ENCODE data around the gene RRAGC. TPM values are rescaled to one million over a fixed set of nuclear protein-coding genes. Genes with fewer than 3 reads are reported as not detected.

Gene RRAGC
- total RNA-seq, 1 donor from 2014 or later, result 11.4 TPM

DNA sequence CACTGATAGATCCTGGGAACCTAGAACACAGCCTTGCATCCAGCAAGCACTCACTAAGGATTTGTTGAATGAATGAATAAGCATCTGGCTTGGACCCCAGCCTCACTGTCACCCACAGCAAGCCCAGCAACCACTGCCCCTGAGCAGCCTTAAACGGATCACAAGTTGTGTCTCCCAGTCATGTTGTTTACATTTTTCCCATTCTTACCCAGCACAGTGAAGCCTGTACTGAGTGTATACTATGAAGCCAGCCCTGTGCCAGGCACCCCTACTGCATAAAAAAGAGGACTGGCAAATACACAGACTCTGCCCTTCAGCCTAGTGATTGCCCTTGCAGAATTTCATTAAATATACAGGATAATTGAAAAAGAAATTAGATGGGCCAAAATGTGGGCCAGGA is 30.2 kb downstream of the RRAGC start:
- Histone ChIP-seq H4K20me1 (ENCODE audit: low read depth) (no peaks in the 10 kb centered on the region), H3K79me2 (ENCODE audit: low read depth) (no peaks in the 10 kb centered on the region), H2AFZ (replicated peaks) (no peak overlapping the region), H3K27ac (no peak overlapping the region), H3K36me3 (no peaks in the 10 kb centered on the region), H3K9ac (no peak overlapping the region), H3K4me2 (no peak overlapping the region), H3F3A (ENCODE audit: low read depth) (no peaks in the 10 kb centered on the region), H3K4me3 (no peak overlapping the region), H3K9me3 (ENCODE audit: low read depth) (no peaks in the 10 kb centered on the region), H3K4me1 (peaks cover 5% of the 10 kb centered on the region), H3K27me3 (no peaks in the 10 kb centered on the region)
- peaks cover 6% of the 10 kb centered on the region for H3K27me3 Mint-ChIP-seq (ENCODE audit: insufficient read depth, low read depth)
- TF ChIP-seq EZH2 (IDR thresholded peaks at IDR 0.05) (no peak), EZH2phosphoT487 (IDR thresholded peaks at IDR 0.05) (no peak)
- TF ChIP-seq, protein P1, sequence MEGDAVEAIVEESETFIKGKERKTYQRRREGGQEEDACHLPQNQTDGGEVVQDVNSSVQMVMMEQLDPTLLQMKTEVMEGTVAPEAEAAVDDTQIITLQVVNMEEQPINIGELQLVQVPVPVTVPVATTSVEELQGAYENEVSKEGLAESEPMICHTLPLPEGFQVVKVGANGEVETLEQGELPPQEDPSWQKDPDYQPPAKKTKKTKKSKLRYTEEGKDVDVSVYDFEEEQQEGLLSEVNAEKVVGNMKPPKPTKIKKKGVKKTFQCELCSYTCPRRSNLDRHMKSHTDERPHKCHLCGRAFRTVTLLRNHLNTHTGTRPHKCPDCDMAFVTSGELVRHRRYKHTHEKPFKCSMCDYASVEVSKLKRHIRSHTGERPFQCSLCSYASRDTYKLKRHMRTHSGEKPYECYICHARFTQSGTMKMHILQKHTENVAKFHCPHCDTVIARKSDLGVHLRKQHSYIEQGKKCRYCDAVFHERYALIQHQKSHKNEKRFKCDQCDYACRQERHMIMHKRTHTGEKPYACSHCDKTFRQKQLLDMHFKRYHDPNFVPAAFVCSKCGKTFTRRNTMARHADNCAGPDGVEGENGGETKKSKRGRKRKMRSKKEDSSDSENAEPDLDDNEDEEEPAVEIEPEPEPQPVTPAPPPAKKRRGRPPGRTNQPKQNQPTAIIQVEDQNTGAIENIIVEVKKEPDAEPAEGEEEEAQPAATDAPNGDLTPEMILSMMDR (IDR thresholded peaks at IDR 0.05), result no peak
- no peaks in the 10 kb centered on the region for H3K9me3 Mint-ChIP-seq
- no peaks in the 10 kb centered on the region for H3K36me3 Mint-ChIP-seq
- no peak overlapping the region for H3K27ac Mint-ChIP-seq
- H3K4me1 Mint-ChIP-seq, result peaks cover 12% of the 10 kb centered on the region
- no peak for DNase-seq (ENCODE audit: low spot score)
- H3K4me3 Mint-ChIP-seq, result no peak overlapping the region

DNA sequence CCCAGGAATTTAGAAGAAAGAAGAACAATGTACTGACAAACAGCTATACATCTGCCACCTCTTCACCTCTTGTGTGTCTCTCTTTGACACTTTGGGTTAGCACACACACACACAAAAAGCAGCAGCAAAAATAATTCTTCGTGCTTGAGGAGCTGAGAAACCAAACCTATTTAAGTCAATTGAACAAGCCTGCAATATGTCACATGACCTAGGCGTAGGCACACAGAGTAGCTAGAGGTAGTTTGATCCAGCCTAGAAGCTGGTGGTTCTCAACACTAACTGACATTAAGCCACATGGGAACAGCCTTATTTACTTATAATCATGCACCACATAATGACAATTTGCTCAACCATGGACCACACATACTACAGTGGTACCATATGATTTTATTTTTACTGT is 32.3 kb downstream of the RRAGC start:
- peaks cover 6% of the 10 kb centered on the region for H3K27me3 Mint-ChIP-seq (ENCODE audit: insufficient read depth, low read depth)
- no peak overlapping the region for H3K4me3 ChIP-seq

DNA sequence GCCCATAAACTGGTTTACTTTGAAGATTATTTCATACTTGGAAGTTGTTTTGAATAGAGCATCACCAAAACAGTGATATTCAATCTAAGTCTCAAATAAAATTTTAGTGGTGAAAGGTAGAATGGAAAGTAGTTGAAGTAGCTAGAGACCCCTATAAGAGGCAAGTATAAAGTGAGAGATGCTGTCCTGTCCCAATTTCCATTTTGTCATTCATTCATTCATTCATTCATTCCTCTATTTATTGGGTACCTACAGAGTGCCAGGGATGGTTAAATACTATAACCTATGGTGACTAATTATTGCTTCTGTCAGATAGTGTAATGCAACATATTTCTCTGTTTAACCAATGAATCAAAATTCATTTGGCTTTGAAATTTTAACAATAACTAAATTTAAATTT is 32.7 kb downstream of the RRAGC start:
- H3K9ac ChIP-seq, result no peak overlapping the region
- no peak overlapping the region for H3K4me2 ChIP-seq
- DNase-seq (ENCODE audit: low spot score), result no peak
- Mint-ChIP-seq H3K27me3 (ENCODE audit: insufficient read depth, low read depth) (peaks cover 6% of the 10 kb centered on the region), H3K9me3 (no peaks in the 10 kb centered on the region), H3K27ac (no peak overlapping the region), H3K4me1 (peaks cover 10% of the 10 kb centered on the region), H3K4me3 (no peak overlapping the region), H3K36me3 (no peaks in the 10 kb centered on the region)
- no peaks in the 10 kb centered on the region for H3K27me3 ChIP-seq
- no peaks in the 10 kb centered on the region for H4K20me1 ChIP-seq (ENCODE audit: low read depth)
- H3K4me3 ChIP-seq, result no peak overlapping the region
- no peak overlapping the region for H2AFZ ChIP-seq (replicated peaks)
- H3K4me1 ChIP-seq, result peaks cover 10% of the 10 kb centered on the region
- no peak overlapping the region for H3K27ac ChIP-seq
- no peaks in the 10 kb centered on the region for H3K36me3 ChIP-seq
- H3K79me2 ChIP-seq (ENCODE audit: low read depth), result no peaks in the 10 kb centered on the region
- peaks cover 5% of the 10 kb centered on the region for H3F3A ChIP-seq (ENCODE audit: low read depth)
- TF ChIP-seq EZH2phosphoT487 (IDR thresholded peaks at IDR 0.05) (no peak), EZH2 (IDR thresholded peaks at IDR 0.05) (no peak)
- TF ChIP-seq, protein P1 (IDR thresholded peaks at IDR 0.05), result no peak
- H3K9me3 ChIP-seq (ENCODE audit: low read depth), result no peaks in the 10 kb centered on the region

More for the DNA sequence above, 32.3 kb downstream of the RRAGC start:
- H3K27ac ChIP-seq, result no peak overlapping the region
- Mint-ChIP-seq H3K9me3 (no peaks in the 10 kb centered on the region), H3K27ac (no peak overlapping the region), H3K36me3 (no peaks in the 10 kb centered on the region), H3K4me1 (peaks cover 6% of the 10 kb centered on the region), H3K4me3 (no peak overlapping the region)
- no peaks in the 10 kb centered on the region for H4K20me1 ChIP-seq (ENCODE audit: low read depth)
- TF ChIP-seq, protein P1 (IDR thresholded peaks at IDR 0.05), result no peak
- TF ChIP-seq EZH2phosphoT487 (IDR thresholded peaks at IDR 0.05) (no peak), EZH2 (IDR thresholded peaks at IDR 0.05) (no peak)
- no peak for DNase-seq (ENCODE audit: low spot score)
- no peaks in the 10 kb centered on the region for H3K36me3 ChIP-seq
- H3K4me2 ChIP-seq, result no peak overlapping the region
- H3K4me1 ChIP-seq, result peaks cover 9% of the 10 kb centered on the region
- no peaks in the 10 kb centered on the region for H3K9me3 ChIP-seq (ENCODE audit: low read depth)
- no peaks in the 10 kb centered on the region for H3K27me3 ChIP-seq
- no peaks in the 10 kb centered on the region for H3K79me2 ChIP-seq (ENCODE audit: low read depth)
- no peak overlapping the region for H2AFZ ChIP-seq (replicated peaks)
- H3F3A ChIP-seq (ENCODE audit: low read depth), result peaks cover 5% of the 10 kb centered on the region
- H3K9ac ChIP-seq, result no peak overlapping the region
